ENCODE results near the gene CYP51A1.

The CYP51A1 gene

GRCh38 chr7:92064438-92065029, 69.7 kb downstream of the CYP51A1 start:
- H3K4me3 ChIP-seq (ENCODE audit: low read depth, low read length), result no peak overlapping the region
- TF ChIP-seq, protein P1, sequence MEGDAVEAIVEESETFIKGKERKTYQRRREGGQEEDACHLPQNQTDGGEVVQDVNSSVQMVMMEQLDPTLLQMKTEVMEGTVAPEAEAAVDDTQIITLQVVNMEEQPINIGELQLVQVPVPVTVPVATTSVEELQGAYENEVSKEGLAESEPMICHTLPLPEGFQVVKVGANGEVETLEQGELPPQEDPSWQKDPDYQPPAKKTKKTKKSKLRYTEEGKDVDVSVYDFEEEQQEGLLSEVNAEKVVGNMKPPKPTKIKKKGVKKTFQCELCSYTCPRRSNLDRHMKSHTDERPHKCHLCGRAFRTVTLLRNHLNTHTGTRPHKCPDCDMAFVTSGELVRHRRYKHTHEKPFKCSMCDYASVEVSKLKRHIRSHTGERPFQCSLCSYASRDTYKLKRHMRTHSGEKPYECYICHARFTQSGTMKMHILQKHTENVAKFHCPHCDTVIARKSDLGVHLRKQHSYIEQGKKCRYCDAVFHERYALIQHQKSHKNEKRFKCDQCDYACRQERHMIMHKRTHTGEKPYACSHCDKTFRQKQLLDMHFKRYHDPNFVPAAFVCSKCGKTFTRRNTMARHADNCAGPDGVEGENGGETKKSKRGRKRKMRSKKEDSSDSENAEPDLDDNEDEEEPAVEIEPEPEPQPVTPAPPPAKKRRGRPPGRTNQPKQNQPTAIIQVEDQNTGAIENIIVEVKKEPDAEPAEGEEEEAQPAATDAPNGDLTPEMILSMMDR (IDR thresholded peaks at IDR 0.05; ENCODE audit: low read depth, low read length), result no peak
